ENCODE measurements around the gene NDUFAB1.

DNA sequence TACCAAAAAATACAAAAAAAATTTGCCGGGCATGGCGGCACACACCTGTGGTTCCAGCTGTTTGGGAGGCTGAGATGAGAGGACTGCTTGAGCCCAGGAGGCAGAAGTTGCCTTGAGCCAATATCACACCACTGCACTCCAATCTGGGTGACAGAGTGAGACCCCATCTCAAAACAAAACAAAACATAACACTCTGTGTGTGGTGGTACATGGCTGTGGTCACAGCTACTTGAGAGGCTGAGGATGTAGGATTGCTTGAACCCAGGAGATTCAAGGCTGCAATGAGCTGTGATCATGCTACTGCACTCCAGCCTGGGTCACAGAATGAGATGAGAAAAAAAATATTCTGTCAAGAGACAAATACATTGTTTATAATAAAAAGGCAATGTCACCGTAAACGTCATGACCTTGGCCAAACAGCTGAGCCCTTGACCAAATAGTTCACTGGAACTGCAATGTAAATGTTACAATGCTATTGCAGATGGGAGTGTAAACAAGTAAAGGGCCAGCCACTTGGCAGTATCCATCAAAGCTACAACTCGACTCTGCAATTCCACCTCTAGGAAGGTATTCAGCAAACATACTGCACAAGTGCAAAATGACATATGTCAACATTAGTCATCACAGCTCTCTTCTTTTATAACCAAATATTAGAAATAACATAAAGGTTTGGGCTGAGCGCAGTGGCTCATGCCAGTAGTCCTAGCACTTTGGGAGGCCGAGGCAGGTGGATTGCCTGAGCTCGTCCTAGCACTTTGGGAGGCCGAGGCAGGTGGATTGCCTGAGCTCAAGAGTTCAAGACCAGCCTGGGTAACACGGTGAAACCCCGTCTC is 55.9 kb downstream of the NDUFAB1 start:
- TF ChIP-seq, protein P1, sequence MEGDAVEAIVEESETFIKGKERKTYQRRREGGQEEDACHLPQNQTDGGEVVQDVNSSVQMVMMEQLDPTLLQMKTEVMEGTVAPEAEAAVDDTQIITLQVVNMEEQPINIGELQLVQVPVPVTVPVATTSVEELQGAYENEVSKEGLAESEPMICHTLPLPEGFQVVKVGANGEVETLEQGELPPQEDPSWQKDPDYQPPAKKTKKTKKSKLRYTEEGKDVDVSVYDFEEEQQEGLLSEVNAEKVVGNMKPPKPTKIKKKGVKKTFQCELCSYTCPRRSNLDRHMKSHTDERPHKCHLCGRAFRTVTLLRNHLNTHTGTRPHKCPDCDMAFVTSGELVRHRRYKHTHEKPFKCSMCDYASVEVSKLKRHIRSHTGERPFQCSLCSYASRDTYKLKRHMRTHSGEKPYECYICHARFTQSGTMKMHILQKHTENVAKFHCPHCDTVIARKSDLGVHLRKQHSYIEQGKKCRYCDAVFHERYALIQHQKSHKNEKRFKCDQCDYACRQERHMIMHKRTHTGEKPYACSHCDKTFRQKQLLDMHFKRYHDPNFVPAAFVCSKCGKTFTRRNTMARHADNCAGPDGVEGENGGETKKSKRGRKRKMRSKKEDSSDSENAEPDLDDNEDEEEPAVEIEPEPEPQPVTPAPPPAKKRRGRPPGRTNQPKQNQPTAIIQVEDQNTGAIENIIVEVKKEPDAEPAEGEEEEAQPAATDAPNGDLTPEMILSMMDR (IDR thresholded peaks at IDR 0.05), result no peak
- TF ChIP-seq POLR2A (IDR thresholded peaks at IDR 0.05), result no peak

All from thyroid gland (tissue), 4 donors.